ENCODE measurements around the gene ZNF135. TPM values are rescaled to one million over a fixed set of nuclear protein-coding genes. Genes with fewer than 3 reads are reported as not detected.

ZNF135 gene
- total and polyA plus RNA-seq, 2 of the 13 experiments (the other 11 are each of a cell fraction or from before 2014, with no cell fraction given): not detected

DNA sequence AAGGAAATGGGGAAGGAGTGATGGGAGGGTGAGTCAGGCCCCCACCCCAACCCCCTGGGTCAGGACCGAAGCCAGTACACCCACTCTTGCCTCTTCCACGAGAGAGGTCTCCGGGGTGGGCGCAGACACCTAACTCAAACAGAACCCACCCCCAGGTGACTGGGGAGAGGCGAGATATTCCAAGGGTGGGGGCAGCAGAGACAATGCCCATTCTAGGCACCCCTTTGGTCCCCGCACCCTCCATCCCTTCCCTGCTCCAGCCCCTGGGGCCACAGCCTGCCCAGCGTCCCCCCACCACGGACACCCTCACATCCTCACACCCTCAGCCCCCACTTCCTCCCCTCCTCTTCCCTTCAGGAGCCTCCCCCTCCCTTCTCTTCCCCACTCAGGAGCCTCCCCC, 38.3 kb downstream of the ZNF135 start:
- no peak for TF ChIP-seq NR2F6 (IDR thresholded peaks at IDR 0.05)
- no peak for TF ChIP-seq NR2F6 (CRISPR knock-in tag; IDR thresholded peaks at IDR 0.05)
- TF ChIP-seq HOXA5 (CRISPR knock-in tag; IDR thresholded peaks at IDR 0.05): no peak
- TF ChIP-seq SNAPC2 (CRISPR knock-in tag; IDR thresholded peaks at IDR 0.05): no peak
- no peak for TF ChIP-seq ZNF407 (CRISPR knock-in tag; IDR thresholded peaks at IDR 0.05; ENCODE audit: not compliant biosample characterization)
- TF ChIP-seq, protein P1, sequence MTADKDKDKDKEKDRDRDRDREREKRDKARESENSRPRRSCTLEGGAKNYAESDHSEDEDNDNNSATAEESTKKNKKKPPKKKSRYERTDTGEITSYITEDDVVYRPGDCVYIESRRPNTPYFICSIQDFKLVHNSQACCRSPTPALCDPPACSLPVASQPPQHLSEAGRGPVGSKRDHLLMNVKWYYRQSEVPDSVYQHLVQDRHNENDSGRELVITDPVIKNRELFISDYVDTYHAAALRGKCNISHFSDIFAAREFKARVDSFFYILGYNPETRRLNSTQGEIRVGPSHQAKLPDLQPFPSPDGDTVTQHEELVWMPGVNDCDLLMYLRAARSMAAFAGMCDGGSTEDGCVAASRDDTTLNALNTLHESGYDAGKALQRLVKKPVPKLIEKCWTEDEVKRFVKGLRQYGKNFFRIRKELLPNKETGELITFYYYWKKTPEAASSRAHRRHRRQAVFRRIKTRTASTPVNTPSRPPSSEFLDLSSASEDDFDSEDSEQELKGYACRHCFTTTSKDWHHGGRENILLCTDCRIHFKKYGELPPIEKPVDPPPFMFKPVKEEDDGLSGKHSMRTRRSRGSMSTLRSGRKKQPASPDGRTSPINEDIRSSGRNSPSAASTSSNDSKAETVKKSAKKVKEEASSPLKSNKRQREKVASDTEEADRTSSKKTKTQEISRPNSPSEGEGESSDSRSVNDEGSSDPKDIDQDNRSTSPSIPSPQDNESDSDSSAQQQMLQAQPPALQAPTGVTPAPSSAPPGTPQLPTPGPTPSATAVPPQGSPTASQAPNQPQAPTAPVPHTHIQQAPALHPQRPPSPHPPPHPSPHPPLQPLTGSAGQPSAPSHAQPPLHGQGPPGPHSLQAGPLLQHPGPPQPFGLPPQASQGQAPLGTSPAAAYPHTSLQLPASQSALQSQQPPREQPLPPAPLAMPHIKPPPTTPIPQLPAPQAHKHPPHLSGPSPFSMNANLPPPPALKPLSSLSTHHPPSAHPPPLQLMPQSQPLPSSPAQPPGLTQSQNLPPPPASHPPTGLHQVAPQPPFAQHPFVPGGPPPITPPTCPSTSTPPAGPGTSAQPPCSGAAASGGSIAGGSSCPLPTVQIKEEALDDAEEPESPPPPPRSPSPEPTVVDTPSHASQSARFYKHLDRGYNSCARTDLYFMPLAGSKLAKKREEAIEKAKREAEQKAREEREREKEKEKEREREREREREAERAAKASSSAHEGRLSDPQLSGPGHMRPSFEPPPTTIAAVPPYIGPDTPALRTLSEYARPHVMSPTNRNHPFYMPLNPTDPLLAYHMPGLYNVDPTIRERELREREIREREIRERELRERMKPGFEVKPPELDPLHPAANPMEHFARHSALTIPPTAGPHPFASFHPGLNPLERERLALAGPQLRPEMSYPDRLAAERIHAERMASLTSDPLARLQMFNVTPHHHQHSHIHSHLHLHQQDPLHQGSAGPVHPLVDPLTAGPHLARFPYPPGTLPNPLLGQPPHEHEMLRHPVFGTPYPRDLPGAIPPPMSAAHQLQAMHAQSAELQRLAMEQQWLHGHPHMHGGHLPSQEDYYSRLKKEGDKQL (CRISPR knock-in tag; IDR thresholded peaks at IDR 0.05; ENCODE audit: low read depth): no peak
- no peak for FAIRE-seq
- Histone ChIP-seq H3K27ac (ENCODE audit: extremely low read length, insufficient read depth, low read length) (no peak overlapping the region), H3K27me3 (ENCODE audit: control insufficient read depth in 1 of 2, insufficient read depth in 2 of 2, low read length in 2 of 2) (no peaks in the 10 kb centered on the region), H3K9me3 (ENCODE audit: low read length) (peaks cover 89% of the 10 kb centered on the region), H4K20me1 (ENCODE audit: insufficient read depth, low read length) (no peaks in the 10 kb centered on the region), H2AFZ (ENCODE audit: low read length) (no peak overlapping the region), H3K4me1 (ENCODE audit: insufficient read depth, low read length) (no peaks in the 10 kb centered on the region), H3K4me3 (replicated peaks in 1 of 3; ENCODE audit: insufficient read depth in 1 of 3, low read depth in 2 of 3, low read length in 3 of 3) (no peak overlapping the region), H3K36me3 (replicated peaks in 1 of 2; ENCODE audit: control insufficient read depth in 1 of 2, insufficient read depth in 2 of 2, low read length in 2 of 2) (no peaks in the 10 kb centered on the region), H3K4me2 (ENCODE audit: low read depth, low read length) (no peak overlapping the region), H3K9ac (ENCODE audit: insufficient read depth, low read depth, low read length) (no peak overlapping the region), H3K79me2 (ENCODE audit: insufficient read depth, low read length) (no peaks in the 10 kb centered on the region)
- in situ Hi-C loops (cut with HindIII; ENCODE audit: extremely low pct_ligation_motif_present, low pct_unique_long_range_greater_than_20kb) (no loop called here), intact Hi-C loops (cut with micrococcal nuclease; ENCODE audit: unreplicated experiment) (no loop called here)
- POLR2A ChIA-PET: no interaction called here
- CTCF ChIA-PET (ENCODE audit: low intra/inter-chr PET ratio, low total read pairs): no interaction called here
- no TSS peak for BruUV-seq (replicated peaks)
- DNase-seq (ENCODE audit: low spot score): no peak
- WGBS (ENCODE audit: low lambda C conversion rate): 49% methylated on average over 7 of the region's 8 CpGs
- no peak for ATAC-seq

Data from HepG2 (cell line).